Hematopoietic multipotent progenitor cell treated with erythropoietin and hydrocortisone succinate and interleukin-3 and kit ligand, for 15 days (in vitro differentiated cells): Measurements from ENCODE around the gene LRRC56.
A peak's percentile ranks its signal among the peaks of the same experiment; 100 is the strongest.
"Not testable (repeated sequence)": the region's sequence is repeated elsewhere in the genome, so short reads cannot be mapped to it uniquely, and the experiment has no call there.

Experiments used
- DNase-seq: peaks from one replicate; pipeline ENCODE4 v3.0.0-alpha.2; 2015; ENCODE audit warnings: low spot score

The LRRC56 gene

DNA sequence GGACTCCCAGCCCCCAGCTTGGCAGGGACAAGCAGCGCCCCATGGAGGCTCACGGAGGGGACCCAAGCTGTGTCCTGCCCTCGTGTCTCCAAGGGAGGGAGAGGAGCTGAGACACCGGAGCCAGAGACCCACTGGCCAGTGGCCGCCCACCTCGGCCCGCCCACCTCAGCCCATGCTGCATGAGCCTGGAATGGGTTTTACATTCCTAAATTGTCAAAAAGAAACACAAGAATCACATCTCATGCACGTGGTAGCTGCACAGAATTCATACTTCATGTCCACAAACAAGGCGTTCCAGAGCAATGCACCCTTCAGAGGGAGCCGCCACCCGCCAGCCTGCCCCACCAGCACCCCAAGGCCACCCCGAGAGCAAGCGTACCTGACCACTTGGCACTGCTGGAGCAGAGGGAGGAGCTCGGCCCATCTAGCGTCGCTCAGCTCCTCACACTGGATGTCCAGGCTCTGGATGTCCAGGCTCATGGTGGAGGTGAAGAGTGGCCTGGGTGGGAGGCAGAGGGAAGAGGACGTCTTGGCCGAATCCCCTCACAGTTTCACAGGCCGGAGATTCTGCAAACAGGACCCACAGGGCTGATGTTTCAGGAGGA, 35.5 kb upstream of the LRRC56 start:
- DNase-seq, result no peak

- no peak for DNase-seq
These were observed 34.8 kb upstream of the LRRC56 start for GRCh38 chr11:502288-503178.

DNA sequence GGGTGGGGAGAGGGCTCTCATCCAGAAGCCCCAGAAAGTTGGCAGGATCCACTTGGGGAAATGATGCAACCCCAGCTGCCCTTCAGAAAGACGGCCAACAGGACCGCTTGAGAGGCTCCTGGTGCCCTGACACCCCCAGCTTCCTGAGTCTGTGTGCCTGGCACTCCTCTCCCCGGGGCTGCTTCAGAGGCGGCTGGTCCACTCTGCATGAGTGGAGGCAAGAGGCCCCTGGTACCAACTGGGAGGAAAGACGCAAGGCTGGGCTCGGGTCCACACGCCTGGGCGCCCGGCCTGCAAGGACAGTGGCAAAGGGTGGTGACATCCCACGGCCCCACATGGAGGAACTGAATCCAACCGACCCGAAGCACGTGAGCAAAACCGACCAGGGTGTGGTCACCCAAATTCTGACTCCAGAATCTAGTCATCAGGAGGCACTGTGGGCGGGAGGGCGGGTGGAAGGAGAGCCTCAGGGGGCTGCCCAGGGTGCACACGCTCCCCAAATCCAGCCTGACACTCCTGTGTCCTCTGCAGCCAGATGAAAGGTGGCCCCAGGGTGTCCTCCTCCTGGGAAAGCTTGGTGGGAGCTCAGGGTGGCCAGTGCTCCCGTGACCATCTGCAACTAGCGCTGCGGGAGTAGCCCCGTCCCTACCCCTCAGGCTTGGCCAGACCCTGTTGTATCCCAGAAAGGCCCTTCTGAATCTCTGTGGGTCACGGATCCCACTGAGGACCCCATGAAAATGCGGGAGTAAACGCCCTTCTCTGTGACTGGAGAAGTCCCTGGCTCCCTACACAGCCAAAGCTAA, 33.9 kb upstream of the LRRC56 start:
- peak; percentile 53 for DNase-seq

DNA sequence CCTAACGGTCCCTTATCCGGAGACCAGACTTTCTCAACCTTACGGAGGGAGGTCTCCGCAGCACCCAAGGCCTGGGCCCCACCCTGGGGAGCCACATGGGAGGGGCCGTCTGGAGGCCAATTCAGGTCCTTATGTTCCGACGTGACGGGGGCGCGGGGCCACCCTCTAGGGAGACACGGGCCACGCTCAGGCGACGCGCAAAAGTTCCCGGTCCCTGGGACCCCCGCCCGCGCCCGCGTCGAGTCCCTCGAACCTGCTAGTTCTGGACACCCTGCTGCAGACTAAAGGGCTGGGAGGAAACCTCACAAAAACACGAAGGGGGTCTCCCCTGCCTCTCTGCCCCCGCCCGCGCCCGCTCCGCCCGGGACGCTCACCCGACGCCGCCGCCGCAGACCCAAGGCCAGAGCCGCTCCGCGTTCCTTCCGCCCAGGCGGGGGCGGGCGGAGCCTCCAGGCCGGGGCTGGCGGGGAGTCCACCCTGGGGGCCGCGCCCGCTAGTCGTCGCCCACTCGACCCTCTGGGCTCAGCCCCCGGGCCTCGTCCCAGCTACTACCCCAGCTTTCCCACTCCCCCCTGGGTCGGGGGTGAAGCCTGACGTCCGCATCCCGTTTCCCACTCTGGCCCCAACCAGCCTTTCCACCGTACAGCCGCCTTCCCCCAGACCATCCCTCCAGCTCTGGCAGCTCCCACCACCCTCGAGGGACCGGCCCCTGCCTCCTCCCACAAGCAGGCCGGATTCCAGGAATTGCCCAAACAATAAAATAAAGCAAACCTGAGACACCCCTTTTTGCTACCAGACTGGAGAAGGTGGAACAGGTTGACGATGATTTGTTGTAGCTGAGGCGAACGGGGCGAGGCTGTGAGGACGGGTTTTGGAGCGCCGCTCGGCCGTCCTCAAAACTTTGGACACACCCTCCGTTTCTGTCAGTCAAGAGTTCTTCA, 33.0 kb upstream of the LRRC56 start:
- DNase-seq, result peak; percentile 59

GRCh38 chr11:504994-505344, 32.4 kb upstream of the LRRC56 start:
- DNase-seq, result no peak

DNA sequence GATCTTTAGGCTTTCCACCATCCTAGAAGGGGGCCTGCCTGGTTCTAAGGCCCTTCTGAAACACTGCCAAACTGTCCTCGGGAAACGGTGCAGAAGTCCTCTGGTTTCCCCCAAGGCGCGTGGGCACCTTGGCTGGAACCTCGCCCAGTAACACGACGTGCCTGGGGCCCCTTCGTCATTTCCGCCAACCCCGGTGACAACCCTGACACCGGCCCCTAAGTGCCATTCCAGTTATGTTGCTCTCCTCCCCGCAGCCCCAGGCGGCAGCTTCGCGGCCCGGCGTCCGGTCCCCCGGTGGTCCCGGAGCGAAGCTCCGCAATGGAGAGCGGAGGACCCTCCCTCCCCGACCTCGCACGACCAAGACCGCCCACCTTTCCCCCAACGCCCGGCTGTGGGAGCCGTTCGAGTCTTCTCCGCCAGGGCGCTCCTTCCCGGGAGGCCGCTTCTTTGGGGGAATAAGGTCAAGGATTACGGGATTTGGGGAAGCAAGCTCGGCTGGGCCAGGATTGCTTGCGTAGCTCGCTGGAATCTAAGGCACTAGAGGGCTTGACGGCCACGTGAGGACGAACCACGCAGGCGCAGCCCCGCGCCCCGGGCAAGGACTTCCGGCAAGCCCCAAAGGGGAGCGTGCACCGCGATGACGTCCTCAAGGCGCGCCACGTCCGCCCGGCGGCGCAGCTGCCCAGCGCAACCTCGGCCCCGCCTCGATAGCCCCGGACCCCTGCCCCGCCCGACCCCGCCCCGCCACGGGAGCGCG, 30.9 kb upstream of the LRRC56 start:
- peak; percentile 94 for DNase-seq

- DNase-seq, result peak; percentile 96
These were observed 30.2 kb upstream of the LRRC56 start, which contains the start of gene RNH1 for GRCh38 chr11:506995-507726. Gene RNH1, minus strand, starts transcription at chr11:507242. Its CDS starts 5,080 bp downstream, at chr11:502162.

- DNase-seq, result no peak
These were observed 29.4 kb upstream of the LRRC56 start for GRCh38 chr11:507727-508515.

DNA sequence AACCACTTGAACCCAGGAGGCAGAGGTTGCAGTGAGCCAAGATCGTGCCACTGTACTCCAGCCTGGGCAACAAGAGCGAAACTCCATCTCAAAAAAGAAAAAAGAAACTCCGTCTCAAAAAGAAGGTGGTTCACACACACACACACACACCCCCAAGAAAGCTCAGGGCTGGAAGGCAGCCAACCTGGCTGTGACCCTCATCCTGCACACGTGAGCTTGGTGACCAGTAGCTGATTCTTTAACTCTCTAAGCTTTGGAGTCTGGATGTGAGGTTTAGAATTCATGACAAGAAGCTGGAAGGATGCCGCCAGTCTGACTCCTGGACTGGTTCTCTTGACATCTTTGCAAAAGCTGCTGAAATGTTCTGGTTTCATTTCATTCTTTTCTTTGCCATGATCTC, 28.4 kb upstream of the LRRC56 start:
- DNase-seq, result no peak

- no peak for DNase-seq
These were observed 24.3 kb upstream of the LRRC56 start for GRCh38 chr11:512761-513595.

DNA sequence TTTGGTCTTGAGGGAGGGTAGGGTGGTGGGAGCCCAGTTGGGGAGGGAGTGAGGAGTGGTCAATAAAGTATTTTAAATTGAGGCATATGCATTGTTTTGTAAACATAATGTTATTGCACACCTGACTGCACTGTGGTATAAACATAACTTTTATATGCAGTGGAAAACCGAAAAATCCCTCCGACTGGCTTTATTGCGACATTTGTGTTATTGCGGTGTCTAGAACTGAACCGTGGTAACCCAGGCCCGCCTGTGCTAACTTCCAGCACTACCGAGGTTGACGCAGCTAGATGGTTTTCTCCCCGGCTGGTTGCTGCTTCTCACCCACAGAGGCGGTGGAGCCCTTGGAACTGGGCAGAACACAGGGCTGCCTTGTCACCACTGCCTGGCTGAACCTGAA, 22.7 kb upstream of the LRRC56 start:
- no peak for DNase-seq

- DNase-seq, result no peak
These were observed 22.2 kb upstream of the LRRC56 start for GRCh38 chr11:515131-515530.

DNA sequence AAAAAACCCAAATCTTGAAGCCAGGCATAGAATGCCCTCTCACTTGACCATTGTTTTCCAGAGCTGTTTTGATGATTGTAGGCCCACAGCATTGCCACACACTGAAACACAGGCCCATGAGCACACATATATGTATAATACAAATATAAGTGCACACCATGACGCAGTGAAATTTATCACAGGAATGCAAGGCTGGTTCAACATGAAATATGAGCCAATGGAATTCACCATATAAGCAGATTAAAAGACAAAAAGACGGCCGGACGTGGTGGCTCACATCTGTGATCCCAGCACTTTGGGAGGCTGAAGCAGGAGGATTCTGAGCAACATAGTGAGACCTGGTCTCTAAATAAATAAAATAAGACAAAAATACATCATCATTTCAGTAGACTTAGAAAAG, 20.9 kb upstream of the LRRC56 start:
- DNase-seq, result no peak

GRCh38 chr11:516918-517685, 20.2 kb upstream of the LRRC56 start:
- DNase-seq, result not testable (repeated sequence)

- DNase-seq, result peak; percentile 89
These were observed 18.7 kb upstream of the LRRC56 start for GRCh38 chr11:518463-519202.

DNA sequence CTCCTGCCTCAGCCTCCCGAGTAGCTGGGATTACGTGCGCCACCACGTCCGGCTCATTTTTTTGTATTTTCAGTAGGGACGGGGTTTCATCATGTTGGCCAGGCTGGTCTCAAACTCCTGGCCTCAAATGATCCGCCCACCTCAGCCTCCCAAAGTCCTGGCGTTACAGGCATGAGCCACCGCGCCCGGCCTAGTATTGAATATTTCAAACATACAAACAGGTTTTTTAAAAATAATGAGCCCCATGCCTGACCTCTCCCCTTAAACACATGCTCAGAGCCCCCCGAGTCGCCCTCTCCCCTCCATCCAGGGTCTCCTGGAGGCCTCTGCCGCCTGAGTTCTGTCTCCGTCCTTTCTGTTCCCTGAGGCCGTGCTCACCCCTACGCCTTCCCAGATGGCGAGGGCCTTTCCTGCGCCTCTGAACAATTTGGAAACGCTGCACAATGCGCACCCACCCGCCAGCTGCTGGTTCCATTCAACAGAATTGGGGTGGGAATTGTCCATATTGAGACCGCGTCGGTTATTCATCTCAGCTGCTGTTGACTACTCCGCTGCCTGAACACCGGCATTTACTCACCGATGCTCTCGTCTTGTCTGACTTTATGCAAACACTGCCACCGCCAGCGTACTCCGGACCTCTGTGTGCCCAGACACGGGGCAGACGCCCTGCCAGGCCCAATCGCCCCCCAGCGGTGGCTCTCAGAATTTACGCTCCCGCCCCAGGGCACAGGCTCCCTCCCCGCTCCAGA, 16.7 kb upstream of the LRRC56 start:
- DNase-seq, result no peak
